ENCODE data around the gene KRTAP5-7. TPM values are rescaled to one million over a fixed set of nuclear protein-coding genes. Genes with fewer than 3 reads are reported as not detected.

Gene KRTAP5-7
- total and polyA plus RNA-seq, 2 of the 8 experiments (the other 6 are each of a cell fraction or from before 2014, with no cell fraction given), result not detected

GRCh38 chr11:71488681-71489270 is 38.3 kb upstream of the KRTAP5-7 start:
- Histone ChIP-seq H2AK5ac (ENCODE audit: low read depth, low read length) (no peak overlapping the region), H3K9me3 (ENCODE audit: insufficient read depth in 2 of 2, low read depth in 1 of 2, low read length in 1 of 2) (no peaks in the 10 kb centered on the region), H2BK20ac (ENCODE audit: low read length) (no peak overlapping the region), H3K56ac (replicated peaks; ENCODE audit: insufficient read length, low read depth, low read length) (no peak overlapping the region), H3K4me3 (ENCODE audit: extremely low read depth in 1 of 4, insufficient read depth in 2 of 4, low read depth in 3 of 4, low read length in 4 of 4) (no peak overlapping the region), H4K20me1 (replicated peaks in 1 of 2; ENCODE audit: control insufficient read depth in 1 of 2, insufficient read depth in 2 of 2, low read length in 2 of 2) (peaks cover 4 to 15% of the 10 kb centered on the region in 2 experiments), H2BK5ac (ENCODE audit: low read depth, low read length) (no peak overlapping the region), H3K27ac (ENCODE audit: low read depth, low read length) (no peak overlapping the region), H3K4me1 (replicated peaks in 1 of 4; ENCODE audit: control insufficient read depth in 3 of 4, insufficient read depth in 4 of 4, low read length in 3 of 4) (no peaks in the 10 kb centered on the region), H3K4ac (replicated peaks; ENCODE audit: insufficient read length, low read depth, low read length) (no peak overlapping the region), H2BK15ac (ENCODE audit: low read length) (no peak overlapping the region), H3K79me1 (ENCODE audit: low read depth, low read length) (no peaks in the 10 kb centered on the region), H4K91ac (replicated peaks; ENCODE audit: insufficient read length, low read length) (no peak overlapping the region), H3K23ac (ENCODE audit: insufficient read length) (no peak overlapping the region), H3K79me2 (ENCODE audit: control insufficient read depth in 1 of 2, insufficient read depth in 2 of 2, low read length in 2 of 2) (no peaks in the 10 kb centered on the region), H2BK12ac (ENCODE audit: low read depth, low read length) (no peak overlapping the region), H3K36me3 (ENCODE audit: control insufficient read depth in 2 of 4, insufficient read depth in 4 of 4, low read length in 3 of 4) (peaks cover 0 to 23% (median 15%) of the 10 kb centered on the region in 4 experiments; a peak in 6 of 8 replicates), H4K8ac (ENCODE audit: extremely low read depth, insufficient read depth, low read length) (no peak overlapping the region), H3K23me2 (ENCODE audit: low read depth, low read length) (peaks cover 4% of the 10 kb centered on the region; the same call in 1 of the 2 replicates), H3K27me3 (replicated peaks in 1 of 4; ENCODE audit: control insufficient read depth in 3 of 4, extremely low read depth in 1 of 4, insufficient read depth in 3 of 4, low read length in 3 of 4) (no peaks in the 10 kb centered on the region), H4K5ac (ENCODE audit: insufficient read length, low read depth, low read length) (no peak overlapping the region), H3K18ac (ENCODE audit: extremely low read depth, low read length) (no peak overlapping the region), H3K14ac (ENCODE audit: insufficient read length) (no peak overlapping the region), H3K4me2 (ENCODE audit: insufficient read depth in 1 of 2, low read depth in 2 of 2, low read length in 2 of 2) (no peak overlapping the region), H2BK120ac (replicated peaks; ENCODE audit: low read depth, low read length) (no peak overlapping the region), H2AFZ (ENCODE audit: low read length) (no peak overlapping the region), H3K9ac (replicated peaks in 1 of 4; ENCODE audit: extremely low read depth in 1 of 4, low read depth in 3 of 4, low read length in 3 of 4) (no peak overlapping the region)
- POLR2A ChIA-PET (ENCODE audit: partially characterized antibody), result interaction anchor here (0.6 kb wide), 1 partner anchor 137 kb away, joined by 4 read pairs; no protein-coding TSS in a partner anchor
- CTCF ChIA-PET (ENCODE audit: partially characterized antibody), result interaction anchor here (2.1 kb wide), 1 partner anchor 9 kb away, joined by 4 read pairs; no protein-coding TSS in a partner anchor
- WGBS, 2 experiments (ENCODE audit: extremely low coverage in 1 of 2, insufficient coverage in 1 of 2, insufficient read length in 1 of 2, insufficient replicate concordance in 2 of 2, low coverage in 1 of 2, low lambda C conversion rate in 2 of 2, missing lambda C conversion rate in 1 of 2), result 84% methylated on average over 6 of the region's 6 CpGs; no CpG with 5 or more reads in 1 of the 2 experiments
- FAIRE-seq (no peak), DNase-seq (ENCODE audit: low read depth in 1 of 2, low spot score in 2 of 2) (no peak)
- TF ChIP-seq HDAC2 (IDR thresholded peaks at IDR 0.05; ENCODE audit: borderline replicate concordance in 1 of 2, low read depth in 2 of 2, low read length in 2 of 2) (no peak), POLR2AphosphoS5 (IDR thresholded peaks at IDR 0.05; ENCODE audit: low read depth, low read length) (no peak), YY1 (IDR thresholded peaks at IDR 0.05; ENCODE audit: low read depth, low read length) (no peak)
- TF ChIP-seq, protein P1, sequence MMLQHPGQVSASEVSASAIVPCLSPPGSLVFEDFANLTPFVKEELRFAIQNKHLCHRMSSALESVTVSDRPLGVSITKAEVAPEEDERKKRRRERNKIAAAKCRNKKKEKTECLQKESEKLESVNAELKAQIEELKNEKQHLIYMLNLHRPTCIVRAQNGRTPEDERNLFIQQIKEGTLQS (IDR thresholded peaks at IDR 0.05; ENCODE audit: insufficient read depth, low read depth, low read length), result no peak
